GM18861 (cell line): ENCODE data around the gene FAM53B.
"Not testable (repeated sequence)": the region's sequence is repeated elsewhere in the genome, so short reads cannot be mapped to it uniquely, and the experiment has no call there.

Experiments
- ATAC-seq: cut with Tn5 transposase; IDR thresholded peaks from one replicate; pipeline ENCODE4 v1.9.1; 2021; ENCODE audit not compliant: unreplicated experiment

FAM53B gene

DNA sequence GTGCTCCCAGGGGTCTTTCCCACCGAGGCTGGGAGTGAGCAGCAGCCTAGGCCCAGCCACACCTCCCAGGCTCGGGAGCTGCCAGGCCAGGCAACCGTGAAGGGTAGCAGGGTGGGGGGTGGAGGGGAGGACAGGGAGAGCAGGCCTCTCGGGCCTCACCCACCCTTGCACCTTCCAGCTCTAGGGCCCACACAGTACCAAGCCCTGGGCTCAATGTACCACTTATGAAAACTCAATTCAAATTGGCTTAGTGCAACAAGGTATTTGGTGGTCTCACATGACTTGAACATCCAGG lies 127.4 kb downstream of the FAM53B start:
- ATAC-seq = no peak

DNA sequence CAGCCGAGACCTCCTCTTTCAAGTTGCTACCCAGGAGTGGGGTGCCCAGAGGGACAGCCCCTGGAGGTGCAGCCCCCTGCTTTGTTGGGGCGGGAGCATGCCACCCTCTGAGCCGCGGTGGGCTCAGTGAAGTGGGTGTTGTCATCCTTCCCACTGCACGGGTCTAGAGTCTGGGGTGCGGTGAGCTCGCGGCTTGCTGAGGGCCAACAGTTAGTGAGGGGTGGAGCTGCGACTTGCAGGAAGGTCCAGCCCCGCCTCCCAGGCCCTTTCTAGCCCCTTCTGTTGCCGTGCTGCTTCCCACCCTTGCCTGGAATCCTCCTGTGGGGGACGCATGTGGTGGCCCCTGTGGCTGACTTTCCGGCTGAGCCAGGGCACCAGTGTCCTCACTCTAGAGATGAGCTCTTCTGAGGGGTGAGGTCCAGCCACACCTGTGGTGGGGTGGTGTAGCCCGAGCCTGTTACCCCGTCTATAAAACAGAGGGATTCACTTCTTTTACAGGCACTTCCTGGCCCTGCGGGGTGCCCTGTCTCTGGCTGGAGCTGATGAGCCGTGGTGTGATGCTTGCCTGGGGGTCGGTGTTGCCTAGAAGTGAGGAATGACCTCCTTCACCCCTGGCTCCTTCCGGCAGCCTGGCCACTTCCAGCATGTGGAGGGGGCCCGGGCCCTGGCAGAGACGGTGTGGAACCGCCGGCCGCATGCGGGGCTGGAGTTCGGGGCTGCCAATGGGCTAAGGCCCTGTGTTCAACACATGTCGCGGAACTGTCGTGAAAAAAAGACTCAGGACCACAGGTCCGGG lies 127.9 kb downstream of the FAM53B start:
- ATAC-seq = no peak

DNA sequence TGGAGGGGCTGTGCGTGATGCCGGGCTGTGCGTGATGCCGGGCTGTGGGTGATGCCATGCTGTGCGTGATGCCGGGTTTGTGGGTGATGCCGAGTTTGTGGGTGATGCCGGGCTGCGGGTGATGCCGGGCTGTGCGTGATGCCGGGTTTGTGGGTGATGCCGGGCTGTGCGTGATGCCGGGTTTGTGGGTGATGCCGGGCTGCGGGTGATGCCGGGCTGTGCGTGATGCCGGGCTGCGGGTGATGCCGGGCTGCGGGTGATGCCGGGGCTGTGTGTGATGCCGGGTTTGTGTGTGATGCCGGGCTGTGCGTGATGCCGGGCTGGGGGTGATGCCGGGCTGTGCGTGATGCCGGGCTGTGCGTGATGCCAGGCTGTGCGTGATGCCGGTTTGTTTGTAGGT lies 128.9 kb downstream of the FAM53B start:
- no peak for ATAC-seq

DNA sequence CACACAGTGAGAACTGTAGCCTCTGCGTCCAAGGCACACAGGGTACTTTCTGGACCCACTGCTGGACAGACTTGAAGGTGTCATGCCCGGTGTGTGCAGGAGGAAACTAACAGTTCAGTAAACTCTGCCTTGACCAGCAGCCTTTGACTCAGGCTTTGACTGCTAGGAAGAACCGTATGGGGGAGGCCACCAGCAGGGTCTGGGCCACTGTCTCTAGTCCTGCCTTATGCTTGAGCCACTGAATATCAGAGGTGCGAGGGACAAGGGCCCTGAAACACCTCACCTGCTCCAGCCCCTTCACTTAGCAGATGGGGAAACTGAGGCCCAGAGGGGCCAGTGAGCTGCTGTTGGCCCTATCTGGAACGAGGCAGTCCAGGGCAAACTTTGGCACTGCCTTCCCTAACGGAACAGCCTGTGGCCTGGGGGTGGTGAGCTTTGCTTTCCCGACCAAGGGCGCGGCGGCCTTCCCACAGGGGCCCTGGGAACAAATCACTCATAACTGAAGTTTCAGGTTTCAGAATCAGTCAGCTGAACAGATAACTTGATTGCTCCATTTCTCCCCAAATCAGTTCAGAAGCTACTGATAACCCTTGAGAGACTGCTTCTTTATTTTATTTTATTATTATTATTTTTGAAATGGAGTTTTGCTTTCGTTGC lies 130.0 kb downstream of the FAM53B start:
- ATAC-seq = peak; percentile 37

DNA sequence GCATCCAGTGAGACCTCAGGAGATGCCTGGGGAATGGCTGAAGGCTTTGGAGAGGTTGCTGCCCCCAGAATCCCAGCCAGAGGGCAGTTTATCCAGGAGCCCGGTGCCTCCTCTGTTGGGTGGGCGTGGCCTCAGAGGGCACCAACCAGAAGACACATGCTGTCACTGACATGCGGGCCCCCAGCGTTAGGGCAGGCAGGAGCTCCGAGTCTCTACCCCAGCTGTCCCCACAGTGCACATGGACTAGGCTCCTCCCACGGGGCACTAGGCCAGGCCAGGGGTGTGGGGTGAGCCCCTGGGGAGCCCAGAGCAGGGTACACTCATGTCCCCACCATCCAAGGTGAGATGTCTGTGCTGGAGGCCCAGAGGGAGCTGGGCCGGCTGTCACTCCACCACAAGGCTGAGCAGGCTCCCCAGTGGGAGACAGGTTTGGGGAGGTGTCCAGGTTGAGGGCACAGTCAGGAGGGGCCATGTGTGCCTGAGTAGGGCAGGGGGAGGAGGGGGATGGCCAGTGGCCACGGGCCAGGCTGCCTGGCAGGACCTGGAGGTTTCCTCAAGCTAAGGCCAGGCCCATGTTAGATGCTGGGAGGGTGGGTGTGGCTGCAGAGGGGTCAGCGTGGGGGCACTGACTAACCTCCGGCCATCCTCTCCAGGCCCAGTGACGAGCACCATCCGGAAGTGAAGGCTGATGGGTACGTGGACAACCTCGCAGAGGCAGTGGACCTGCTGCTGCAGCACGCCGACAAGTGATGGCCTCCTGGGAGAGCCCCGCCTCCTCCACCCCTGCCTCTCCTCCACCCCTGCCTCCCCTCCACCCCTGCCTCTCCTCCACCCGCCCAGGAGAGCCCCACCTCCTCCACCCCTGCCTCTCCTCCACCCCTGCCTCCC lies 131.3 kb downstream of the FAM53B start:
- ATAC-seq = no peak

DNA sequence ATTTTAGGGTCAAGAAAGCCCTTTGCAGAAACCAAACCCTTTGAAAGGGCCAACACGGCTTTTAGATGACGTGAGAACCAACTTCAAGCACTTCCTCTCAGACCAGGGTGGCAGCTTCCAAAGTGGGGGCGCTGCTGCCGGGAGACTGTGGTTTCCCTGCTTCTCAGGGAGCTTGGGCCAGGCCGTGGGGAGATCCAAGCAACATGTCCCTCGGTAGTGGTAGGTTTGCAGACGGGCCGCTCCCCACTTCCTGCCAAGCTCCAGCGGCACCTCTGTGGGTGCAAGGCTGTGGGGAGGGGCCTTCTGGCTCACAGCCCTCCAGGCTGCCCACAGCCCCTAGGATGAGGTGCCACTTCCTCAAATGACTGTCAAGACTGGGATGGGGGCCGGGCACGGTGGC lies 132.4 kb downstream of the FAM53B start:
- ATAC-seq = no peak

DNA sequence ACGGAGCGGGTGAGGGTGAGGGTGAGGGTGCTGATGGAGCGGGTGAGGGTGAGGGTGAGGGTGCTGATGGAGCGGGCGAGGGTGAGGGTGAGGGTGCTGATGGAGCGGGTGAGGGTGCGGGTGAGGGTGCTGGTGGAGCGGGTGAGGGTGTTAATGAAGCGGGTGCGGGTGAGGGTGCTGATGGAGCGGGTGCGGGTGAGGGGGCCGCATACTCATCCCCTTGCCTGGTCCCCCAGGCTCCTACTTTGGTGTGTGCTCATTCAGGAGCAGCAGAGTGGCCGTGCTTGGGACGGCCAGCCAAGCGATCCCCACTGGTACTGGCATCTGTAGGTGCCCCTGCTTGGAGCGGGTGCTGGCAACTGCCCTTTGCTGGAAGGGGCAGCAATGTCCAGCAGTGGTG lies 133.3 kb downstream of the FAM53B start:
- not testable (repeated sequence) for ATAC-seq

DNA sequence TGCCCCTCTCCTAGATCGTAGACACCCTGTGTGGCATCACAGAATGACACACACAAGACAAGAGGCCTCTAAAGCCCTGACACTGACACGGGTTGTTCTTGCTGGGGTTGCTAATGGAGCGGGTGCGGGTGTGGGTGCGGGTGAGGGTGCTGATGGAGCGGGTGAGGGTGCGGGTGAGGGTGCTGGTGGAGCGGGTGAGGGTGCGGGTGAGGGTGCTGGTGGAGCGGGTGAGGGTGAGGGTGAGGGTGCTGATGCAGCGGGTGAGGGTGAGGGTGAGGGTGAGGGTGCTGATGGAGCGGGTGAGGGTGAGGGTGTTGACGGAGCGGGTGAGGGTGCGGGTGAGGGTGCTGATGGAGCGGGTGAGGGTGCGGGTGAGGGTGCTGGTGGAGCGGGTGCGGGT lies 134.0 kb downstream of the FAM53B start:
- ATAC-seq = not testable (repeated sequence)

DNA sequence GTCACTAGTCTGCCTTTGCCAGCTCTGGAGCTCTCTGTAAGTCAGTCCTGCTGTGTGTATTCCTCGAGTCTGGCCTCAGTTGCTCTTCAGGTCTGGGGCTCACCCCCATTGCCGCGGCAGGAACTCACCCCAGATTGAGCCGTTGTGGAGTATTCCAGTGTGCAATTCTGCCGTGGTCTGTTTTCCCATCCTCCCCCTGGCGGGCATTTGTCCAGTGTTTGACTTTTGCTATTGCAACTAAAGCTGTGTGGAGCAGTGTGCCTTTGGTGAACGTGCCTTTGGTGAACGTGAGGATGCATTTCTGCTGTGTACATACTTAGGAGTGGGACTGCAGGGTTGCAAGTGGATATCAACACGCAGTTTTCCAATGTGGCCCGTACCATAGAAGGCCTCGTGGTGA lies 134.5 kb downstream of the FAM53B start:
- no peak for ATAC-seq

DNA sequence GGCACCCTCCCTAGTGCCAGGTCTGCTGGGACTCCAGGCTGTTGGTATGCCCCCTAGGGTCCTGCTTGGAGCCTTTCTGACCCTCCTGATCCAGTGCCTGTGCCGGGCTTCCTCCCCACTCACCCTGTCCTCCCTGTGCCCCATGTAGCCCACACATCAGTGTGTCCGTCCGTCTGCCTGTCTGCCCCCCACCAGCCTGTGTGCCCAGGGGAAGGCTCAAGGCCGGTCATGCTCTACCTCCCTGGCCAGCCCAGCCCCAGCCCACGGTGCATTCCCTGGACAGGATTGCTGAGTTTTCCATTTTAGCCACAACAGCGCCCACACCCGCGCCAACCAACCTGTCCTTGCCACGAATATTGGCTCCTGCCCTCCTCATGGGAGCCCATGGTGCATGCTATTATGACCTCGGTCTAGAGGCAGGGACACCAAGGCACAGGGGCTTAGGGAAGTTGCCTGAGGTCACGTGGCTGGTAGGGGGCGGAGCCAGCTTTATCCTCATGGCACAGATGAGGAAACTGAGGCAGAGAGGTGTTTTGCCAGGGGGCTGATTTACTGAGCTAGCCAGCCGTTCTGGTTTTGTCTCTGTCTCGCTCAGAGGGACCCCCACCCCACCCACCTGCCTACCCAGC lies 136.0 kb downstream of the FAM53B start:
- no peak for ATAC-seq

DNA sequence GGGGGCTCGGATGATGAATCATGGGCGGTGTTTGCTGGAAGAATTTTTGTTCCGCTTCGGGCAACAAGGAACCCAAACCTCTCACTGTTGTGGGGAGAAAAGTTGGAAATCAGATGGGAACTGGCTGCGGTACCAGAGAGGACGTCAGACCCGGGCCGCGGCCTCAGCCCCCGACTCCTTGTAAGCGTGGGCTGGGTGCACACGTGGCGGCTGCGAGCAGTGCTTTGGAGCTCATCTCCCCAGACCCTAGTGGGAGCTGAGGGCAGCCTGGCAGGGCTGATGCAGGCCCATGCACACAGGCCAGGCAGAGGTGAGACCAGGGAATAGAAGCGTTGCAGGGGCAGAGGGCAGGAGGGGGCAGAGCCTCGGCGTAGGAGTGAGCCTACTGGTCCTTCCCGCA lies 136.5 kb downstream of the FAM53B start:
- ATAC-seq = no peak

DNA sequence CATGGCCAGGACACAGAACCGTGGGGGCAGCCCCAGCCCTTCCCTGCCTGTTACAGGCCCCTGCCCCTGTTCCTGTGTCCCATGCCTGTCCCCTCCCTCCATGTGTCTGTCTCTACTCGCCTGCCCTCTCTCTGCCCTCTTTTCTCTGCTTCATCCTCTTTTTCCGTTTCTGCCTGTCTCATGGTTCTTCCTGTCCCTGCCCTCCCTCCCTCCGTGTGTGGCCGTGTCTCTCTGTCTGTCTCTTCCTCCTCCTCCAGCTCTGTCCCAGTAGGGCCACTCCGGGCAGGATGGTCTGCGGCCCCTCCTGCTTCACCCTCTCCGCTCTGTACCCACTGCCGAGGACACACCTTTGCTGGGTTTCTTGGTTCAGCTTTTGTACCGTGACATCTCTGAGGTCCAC lies 137.4 kb downstream of the FAM53B start:
- ATAC-seq = no peak

DNA sequence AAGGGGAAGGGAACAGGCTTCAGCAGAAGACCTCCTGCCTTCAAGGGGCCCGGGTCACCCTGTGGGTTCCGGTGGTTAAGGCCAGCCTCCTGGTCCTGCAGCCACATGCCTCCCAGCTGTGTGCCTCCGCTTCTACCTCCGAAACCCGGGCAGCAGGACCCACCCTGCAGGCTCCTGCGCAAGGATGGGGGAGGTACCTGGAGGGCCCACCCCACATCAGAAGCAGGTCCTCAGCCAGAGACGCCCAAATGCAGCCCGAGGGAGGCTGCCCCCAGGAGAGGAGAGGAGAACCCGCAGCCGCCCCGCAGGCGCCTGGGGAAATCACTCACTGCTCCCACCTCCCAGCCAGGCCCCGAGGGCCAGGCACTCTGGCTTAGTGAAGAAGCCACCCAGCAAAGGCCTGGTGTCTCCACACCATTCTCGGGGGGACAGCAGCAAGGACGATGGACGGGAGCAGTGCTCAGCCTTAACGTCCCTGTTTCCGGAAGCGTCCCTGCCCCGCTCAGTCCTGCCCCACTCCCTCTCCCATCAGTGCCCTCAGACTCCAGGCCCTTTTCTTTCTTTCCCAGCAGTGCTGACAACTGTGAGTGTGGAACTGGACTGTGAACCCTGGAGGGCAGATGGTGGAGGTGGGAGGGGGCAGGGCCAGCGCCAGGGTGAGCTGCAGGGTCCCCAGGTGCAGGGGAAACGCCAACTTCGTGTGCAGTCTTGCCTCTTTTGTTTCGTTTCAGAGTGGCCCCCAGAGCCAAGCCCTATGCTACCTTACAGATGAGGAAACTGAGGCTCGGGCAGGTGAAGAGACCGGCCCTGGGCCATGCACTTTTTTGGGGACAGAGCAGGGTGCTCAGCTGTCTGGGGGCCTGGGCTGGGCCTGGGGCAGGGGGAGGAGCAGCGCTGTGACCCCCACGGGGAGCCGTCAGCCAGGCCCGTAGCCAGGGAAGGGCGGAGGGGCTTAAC lies 138.0 kb downstream of the FAM53B start:
- no peak for ATAC-seq

DNA sequence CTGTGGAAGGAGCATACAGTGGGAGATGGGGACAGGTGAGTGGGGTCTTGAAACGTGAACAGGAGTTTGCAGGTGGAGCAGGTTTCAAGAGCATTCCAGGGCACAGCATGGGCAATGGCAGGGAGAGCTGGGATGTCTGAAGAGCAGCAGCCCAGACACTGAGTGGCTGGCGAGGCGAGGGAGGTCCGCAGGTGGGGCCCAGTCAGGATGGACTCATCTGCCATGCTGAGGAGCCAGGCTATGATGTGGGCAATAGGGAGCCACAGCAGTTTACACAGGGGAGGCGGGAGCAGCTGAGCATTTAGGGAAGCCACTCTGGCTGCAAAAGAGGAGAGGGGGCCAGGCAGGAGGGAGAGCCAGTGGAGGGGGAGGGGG lies 138.7 kb downstream of the FAM53B start:
- no peak for ATAC-seq

DNA sequence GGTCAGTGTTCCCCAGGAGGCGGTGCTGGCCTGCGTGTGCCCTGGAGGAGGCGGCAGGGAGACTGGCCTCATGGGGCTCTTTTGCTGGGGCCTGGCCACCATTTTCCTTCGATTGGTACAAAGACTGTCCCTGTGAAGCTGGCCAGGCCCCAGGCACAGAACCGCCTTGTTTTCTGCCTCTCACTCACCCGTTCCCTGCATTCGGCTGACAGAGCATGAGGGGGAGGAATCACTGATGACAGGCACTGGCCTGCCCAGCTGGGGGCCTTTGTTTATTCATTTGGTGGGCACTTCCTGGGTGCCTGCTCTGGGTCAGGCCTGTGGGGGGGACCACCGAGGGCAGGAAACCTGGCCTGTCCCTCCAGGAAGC lies 139.2 kb downstream of the FAM53B start:
- ATAC-seq = no peak

DNA sequence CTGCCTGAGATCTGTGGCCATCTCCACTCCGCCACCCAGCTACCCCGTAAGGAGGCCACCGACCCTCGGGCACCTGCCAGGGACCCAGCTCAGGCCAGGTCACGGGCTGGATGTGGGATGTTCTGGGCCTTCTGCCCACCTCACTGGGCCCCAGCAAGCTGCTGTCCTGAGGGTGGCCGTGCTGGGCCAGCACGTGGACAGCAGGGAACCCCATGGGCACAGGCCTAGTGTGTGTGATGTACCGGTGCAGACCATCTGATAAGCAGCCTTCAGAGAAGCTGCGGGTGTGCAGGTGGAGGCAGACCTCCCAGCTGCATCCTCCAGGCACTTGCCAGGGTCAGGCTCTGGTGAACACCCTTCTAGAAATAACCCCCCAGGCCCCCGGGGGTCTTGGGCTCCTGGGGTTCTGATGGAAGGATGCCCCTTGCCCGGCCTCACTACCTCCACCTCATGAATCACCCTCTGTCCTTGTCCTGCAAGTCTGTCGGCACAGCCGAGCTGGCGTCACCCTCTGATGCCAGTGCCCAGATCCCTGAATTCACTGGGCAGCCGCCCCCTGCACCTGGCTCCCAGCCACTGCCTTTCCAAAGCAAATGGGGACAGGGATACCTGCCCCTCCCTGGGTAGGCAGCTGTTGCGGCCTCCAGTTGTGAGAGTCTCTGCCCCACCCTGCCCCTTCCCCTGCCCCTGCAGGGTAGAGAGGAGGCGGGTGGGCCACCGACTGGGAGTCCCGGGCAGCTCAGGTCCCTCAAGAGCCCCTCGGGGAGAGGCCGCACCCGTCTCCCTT lies 139.8 kb downstream of the FAM53B start:
- no peak for ATAC-seq

DNA sequence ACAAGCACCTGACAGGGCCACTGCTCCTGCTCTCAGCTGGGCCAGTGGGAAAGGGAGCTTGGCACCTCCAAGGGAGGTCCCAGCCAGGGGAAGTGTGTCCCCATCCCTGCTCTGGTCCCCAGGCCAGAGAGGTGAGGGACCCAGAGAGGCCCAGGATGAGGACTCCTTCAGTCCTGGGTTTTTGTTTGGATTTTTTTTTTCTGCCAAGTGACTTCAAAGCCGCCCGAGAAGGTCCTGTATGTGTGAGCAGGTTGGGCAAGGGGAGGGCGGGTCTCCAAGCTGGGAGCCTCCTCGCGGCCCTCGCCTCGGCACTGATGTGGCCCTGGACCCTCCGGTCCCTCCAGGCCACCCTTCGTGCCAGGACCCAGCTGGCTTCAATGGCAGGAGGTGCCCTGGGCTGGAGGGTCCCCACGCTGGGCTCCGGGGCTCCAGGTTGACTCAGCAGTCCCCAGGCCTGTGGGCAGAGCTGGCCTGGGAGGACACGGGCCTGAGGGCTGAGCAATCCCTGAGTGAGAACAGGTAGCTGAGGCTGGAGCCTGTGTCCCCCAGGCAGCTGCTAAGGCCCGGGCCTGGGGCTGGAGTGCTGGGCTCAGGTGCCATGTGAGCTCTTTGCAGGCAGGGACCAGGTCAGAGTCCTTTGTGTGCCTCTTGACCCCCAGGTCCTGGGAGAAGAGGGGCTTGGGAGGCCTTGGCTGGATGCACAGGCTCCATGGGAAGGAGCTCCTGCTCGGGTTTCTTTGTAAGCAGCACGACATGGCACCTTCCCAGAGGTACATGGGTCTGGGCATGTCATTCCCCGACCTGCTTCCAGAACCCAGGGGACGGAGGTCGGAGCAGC lies 140.6 kb downstream of the FAM53B start:
- ATAC-seq = no peak

DNA sequence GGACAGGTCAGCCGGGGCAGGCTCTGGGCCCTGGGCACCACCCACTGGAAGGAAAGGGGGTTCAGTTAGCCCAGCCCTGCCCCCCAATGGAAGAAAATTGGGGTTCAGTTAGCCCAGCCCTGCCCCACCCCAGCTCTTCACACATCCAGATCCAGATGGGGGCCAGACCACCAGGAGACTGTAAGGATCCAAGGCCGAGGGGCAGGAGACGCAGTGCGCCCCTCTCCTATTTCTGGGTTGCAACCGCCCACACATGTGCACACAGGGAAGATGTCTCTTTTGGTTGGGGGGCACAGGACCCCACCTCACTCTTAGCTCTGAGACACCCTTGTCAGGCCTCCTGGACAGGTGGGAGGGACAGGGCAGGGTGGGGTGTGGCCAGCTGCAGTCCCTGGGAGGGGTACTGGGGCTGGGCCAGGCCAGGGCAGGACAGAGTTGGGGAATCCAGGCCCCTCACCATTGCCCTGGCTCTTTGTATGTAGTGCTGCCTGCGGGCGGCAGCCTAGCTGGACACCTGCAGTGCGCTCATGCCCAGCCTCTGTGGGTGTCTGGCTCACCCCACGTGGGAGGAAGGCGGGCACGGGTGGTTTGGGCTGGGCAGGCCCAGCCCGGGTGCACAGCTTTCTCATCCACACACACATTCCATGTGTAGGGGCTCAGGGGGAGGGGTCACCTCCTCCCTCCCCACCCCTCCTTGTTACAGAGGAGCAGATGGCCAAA lies 141.4 kb downstream of the FAM53B start:
- no peak for ATAC-seq
